GM19025 (cell line): ENCODE measurements around the gene MTMR11.
"Not testable (repeated sequence)": the region's sequence is repeated elsewhere in the genome, so short reads cannot be mapped to it uniquely, and the experiment has no call there.

Experiments
- ATAC-seq: cut with Tn5 transposase; IDR thresholded peaks from one replicate; pipeline ENCODE4 v1.9.1; 2021; ENCODE audit warnings: mild to moderate bottlenecking, low read depth, moderate library complexity; ENCODE audit not compliant: unreplicated experiment

The MTMR11 gene

GRCh38 chr1:149903836-149904491, 32.7 kb downstream of the MTMR11 start:
- no peak for ATAC-seq

- ATAC-seq = peak; percentile 92
Observed at GRCh38 chr1:149899460-149900284, 37.0 kb downstream of the MTMR11 start, which contains the start of gene BOLA1. Gene BOLA1 (plus strand): TSS chr1:149899568. CDS start chr1:149900060, 492 bp downstream.

- ATAC-seq = no peak
Observed at GRCh38 chr1:149896575-149896974, 40.1 kb downstream of the MTMR11 start.

DNA sequence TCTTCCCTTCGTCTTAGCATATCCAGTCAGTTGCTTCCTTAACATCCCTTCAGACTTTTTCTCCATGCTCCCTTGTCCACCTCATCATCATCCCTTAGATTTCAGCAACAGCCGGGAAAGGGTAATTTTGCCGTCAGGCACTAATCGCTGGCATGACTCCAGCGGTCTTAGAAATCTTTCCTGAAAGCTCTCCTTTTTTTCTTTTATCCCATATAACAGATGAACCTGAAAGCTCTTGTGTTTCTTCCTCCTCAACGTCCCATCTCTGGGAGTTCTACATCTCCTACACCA, 47.7 kb downstream of the MTMR11 start:
- no peak for ATAC-seq

DNA sequence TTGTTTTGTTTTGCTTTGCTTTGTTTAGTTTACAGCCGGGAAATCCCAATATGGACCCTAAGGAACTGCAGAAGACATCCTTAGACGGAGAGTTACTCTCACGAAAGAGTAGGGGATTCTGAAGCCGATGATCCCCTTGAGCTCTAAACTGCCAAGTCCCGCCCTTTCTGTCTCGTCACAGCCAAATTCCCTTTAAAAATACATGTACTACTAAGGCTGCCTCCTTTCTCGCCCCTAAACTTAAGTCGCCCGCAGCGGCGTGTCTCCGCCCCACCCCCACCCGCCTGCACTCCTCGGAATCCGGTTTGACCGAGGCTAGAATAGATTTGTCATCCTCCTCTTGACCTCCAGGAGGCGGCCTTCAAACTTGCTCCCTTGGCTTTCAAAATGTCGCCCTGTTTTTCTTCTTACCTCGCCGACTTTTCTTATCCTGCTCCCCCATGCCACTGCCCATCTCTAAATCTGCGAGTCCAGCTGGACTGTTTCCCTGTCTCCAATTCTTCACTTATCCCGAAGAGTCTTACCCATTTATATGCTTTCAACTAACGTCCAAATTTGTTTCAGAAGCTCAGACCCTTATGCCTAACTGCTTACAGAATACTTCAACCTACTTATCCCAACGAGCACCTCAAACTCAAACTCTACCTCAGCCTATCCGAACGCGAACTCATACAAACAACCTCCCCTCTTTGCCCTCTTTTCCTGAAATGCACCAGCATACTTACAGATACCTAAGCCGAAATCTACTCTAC, 48.3 kb downstream of the MTMR11 start:
- ATAC-seq = peak; percentile 13

DNA sequence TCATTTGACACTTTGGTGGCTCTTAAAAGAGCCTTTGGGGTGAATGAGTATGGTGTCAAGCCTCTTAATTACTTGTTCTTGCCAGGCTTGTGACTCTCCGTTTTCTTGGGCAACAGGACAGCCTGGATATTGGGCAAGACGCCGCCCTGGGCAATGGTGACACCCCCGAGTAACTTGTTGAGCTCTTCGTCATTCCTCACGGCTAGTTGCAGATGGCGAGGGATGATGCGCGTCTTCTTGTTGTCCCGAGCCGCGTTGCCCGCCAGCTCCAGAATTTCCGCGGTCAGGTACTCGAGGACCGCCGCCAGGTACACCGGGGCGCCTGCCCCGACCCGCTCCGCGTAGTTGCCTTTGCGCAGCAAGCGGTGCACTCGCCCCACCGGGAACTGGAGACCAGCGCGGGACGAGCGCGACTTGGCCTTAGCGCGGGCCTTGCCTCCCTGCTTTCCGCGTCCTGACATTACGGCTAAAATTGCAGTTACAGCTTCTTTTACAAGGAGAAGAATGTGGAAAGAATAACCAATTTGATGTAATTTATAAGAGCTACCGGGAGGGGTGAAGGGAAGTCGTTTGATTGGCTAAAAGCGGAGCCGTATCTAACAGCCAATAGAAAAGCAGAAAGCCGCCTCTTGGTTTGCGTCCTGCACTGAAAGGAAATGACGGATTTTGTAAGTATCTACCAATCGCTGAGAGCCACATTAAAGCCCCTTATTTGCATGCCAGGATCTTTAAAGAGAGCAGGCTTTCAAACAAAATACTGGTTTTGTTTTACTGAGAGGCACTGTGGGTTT, 49.0 kb downstream of the MTMR11 start:
- ATAC-seq = peak; percentile 38

DNA sequence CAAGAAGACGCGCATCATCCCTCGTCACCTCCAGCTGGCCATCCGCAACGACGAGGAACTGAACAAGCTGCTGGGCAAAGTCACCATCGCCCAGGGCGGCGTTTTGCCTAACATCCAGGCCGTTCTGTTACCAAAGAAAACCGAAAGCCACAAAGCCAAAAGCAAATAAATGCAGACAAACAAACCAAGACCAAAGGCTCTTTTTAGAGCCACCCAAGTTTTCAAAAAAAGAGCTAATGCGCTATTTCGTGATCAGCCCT, 49.6 kb downstream of the MTMR11 start:
- ATAC-seq = not testable (repeated sequence)

- ATAC-seq = peak; percentile 59
Observed at GRCh38 chr1:149886396-149887195, 50.1 kb downstream of the MTMR11 start.

- ATAC-seq = not testable (repeated sequence)
Observed at GRCh38 chr1:149886121-149886395, 50.6 kb downstream of the MTMR11 start.

- no peak for ATAC-seq
Observed at GRCh38 chr1:149885339-149886120, 51.1 kb downstream of the MTMR11 start.

DNA sequence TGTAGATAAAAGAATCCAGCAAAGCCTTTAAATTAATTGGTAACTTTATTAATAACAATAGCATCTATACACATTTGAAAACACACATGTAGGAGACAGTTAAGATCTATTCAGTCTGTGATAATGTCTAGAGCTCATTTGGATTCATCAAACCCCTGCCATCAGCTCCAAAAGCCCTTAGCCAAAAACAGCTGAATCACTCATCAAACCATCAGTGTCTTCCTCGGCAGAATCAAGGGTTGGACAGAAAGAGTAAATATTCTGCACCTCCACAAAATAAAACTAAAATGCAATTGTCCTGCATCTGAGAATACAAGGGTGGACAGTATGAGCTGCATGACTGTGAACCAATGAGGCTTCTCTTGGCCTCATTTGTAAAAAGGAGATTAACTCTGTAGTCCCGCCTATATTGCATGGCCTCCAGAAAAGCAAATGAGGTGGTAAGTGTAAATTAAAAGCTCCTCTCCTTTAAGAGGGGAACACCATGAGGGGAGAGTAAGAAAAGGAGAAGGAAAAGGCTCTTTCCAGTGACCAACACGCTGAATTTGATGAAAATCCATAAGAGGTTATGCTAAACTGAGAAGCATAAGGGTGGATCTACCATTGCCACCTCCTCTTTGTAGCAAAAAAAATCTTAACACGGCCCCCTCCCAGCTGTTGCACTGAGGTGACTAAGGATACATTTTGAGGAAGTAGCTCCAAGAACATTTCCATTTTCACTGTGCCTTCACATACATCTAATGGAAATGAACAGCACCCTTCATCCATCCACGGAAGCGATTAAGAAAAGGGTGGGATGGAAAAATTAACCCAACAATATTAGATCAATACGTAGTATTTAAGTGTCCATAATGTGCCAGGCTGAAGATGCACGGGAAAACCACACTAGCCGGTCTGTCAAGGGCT, 52.0 kb downstream of the MTMR11 start:
- no peak for ATAC-seq

DNA sequence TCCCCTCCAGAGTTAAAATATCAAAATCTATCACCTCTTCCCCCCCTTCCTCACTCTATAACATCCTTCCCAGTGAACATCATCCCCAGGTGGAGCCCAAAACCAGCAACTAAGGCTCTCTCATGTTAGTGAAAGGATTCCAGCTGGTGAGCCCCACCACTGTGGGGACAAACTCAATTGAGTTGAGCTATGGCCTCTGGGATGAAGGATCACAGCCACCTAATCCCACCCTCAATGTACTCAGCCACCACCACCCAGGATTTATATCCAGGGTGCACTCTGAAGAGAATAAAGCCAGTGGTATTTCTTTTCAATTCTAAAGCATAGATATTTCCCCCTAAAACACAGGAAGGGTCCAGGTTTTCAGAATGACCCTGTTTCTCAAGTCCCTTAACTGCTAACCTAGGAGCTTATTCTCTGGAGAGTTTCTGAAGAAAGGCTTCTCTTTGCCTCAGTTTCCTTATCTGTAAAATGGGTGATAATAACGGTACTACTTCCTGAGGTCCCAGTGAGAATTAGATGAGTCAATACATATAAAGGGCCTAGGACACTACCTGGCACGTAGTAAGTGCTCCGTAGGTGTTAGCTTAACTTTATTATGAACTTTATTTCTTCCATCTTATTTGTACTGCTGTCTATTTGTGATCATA, 53.0 kb downstream of the MTMR11 start:
- ATAC-seq = no peak

- ATAC-seq = no peak
Observed at GRCh38 chr1:149881876-149882275, 54.8 kb downstream of the MTMR11 start.

GRCh38 chr1:149879556-149879955, 57.1 kb downstream of the MTMR11 start:
- no peak for ATAC-seq
